ENCODE data around the gene PGC. TPM values are rescaled to one million over a fixed set of nuclear protein-coding genes. Genes with fewer than 3 reads are reported as not detected.

The PGC gene
- total RNA-seq, result not detected in 2 replicates

GRCh38 chr6:41747256-41748101, at the start of gene PGC:
Gene PGC (minus strand): TSS chr6:41747397. CDS start chr6:41747334, 63 bp downstream.

GRCh38 chr6:41787219-41787917, 40.2 kb upstream of the PGC start, which contains the start of gene TOMM6:
Gene TOMM6 (plus strand): TSS chr6:41787694. CDS start chr6:41787698, 4 bp downstream.

GRCh38 chr6:41780551-41781365, 33.6 kb upstream of the PGC start, which contains the start of gene PRICKLE4:
Gene PRICKLE4 (plus strand): TSS chr6:41780782. CDS start chr6:41783474, 2,692 bp downstream.

GRCh38 chr6:41779788-41780550, 32.8 kb upstream of the PGC start, which contains the start of gene FRS3:
Gene FRS3 (minus strand): TSS chr6:41779900. CDS start chr6:41776987, 2,913 bp downstream.

GRCh38 chr6:41735427-41736185, 11.6 kb downstream of the PGC start, which contains the start of gene TFEB:
Gene TFEB (minus strand): TSS chr6:41735608. CDS start chr6:41691213, 44,395 bp downstream.

Other genes starting within 250 kb of the PGC start
- 1.4 and 2.3 TPM in 2 replicates for gene FOXP4, start 201.0 kb downstream of the PGC start, total RNA-seq
- gene MDFI, start 108.9 kb downstream of the PGC start, total RNA-seq, result 112 and 113 TPM in 2 replicates
- 10.8 and 11.5 TPM in 2 replicates for gene TFEB, start 11.8 kb downstream of the PGC start, total RNA-seq
- 0.43 and 0.72 TPM in 2 replicates for gene FRS3, start 32.5 kb upstream of the PGC start, total RNA-seq
- 1.9 TPM in 1 of 2 replicates, not detected in the other for gene PRICKLE4, start 33.4 kb upstream of the PGC start, total RNA-seq
- gene TOMM6, start 40.3 kb upstream of the PGC start, total RNA-seq, result 74.2 and 76.5 TPM in 2 replicates
- 1.9 TPM in 2 replicates for gene USP49, start 148.0 kb upstream of the PGC start, total RNA-seq
- 21.0 and 42.0 TPM in 2 replicates for gene MED20, start 173.7 kb upstream of the PGC start, total RNA-seq
- gene BYSL, start 174.1 kb upstream of the PGC start, total RNA-seq, result 16.6 and 19.3 TPM in 2 replicates
- gene CCND3, start 194.4 kb upstream of the PGC start, total RNA-seq, result 35.6 and 35.7 TPM in 2 replicates

Data from tracheal epithelial cell (primary cell).